HG03045 (cell line): ENCODE results near the gene DYRK1B.

Source experiments
- ATAC-seq: cut with Tn5 transposase; IDR thresholded peaks from one replicate; pipeline ENCODE4 v1.9.1; 2021; ENCODE audit warnings: mild to moderate bottlenecking, moderate library complexity; ENCODE audit not compliant: unreplicated experiment

The DYRK1B gene

GRCh38 chr19:39864118-39864517 lies 30.2 kb upstream of the DYRK1B start:
- ATAC-seq, result no peak

GRCh38 chr19:39858541-39858940 lies 24.6 kb upstream of the DYRK1B start:
- ATAC-seq, result no peak

GRCh38 chr19:39852882-39853281 lies 18.9 kb upstream of the DYRK1B start:
- no peak for ATAC-seq

GRCh38 chr19:39850892-39851291 lies 16.9 kb upstream of the DYRK1B start:
- ATAC-seq, result no peak

GRCh38 chr19:39848392-39848791 lies 14.4 kb upstream of the DYRK1B start:
- ATAC-seq, result no peak

- no peak for ATAC-seq
These were observed 13.6 kb upstream of the DYRK1B start for GRCh38 chr19:39847525-39847924.

GRCh38 chr19:39846678-39847486 lies 12.9 kb upstream of the DYRK1B start:
- no peak for ATAC-seq

- ATAC-seq, result peak; percentile 82
These were observed 12.1 kb upstream of the DYRK1B start, which contains the start of gene FBL for GRCh38 chr19:39845933-39846677. Gene FBL, minus strand, starts transcription at chr19:39846379. Its CDS starts 79 bp downstream, at chr19:39846300.

GRCh38 chr19:39845584-39845932 lies 11.6 kb upstream of the DYRK1B start:
- ATAC-seq, result no peak

GRCh38 chr19:39845172-39845571 lies 11.2 kb upstream of the DYRK1B start:
- no peak for ATAC-seq

- no peak for ATAC-seq
These were observed 10.2 kb upstream of the DYRK1B start for GRCh38 chr19:39843919-39844793.

- ATAC-seq, result no peak
These were observed 8.9 kb upstream of the DYRK1B start for GRCh38 chr19:39842693-39843435.

- no peak for ATAC-seq
These were observed 7.1 kb upstream of the DYRK1B start for GRCh38 chr19:39841041-39841440.

- ATAC-seq, result no peak
These were observed 6.5 kb upstream of the DYRK1B start for GRCh38 chr19:39840492-39840891.

GRCh38 chr19:39839678-39840327 lies 5.8 kb upstream of the DYRK1B start:
- ATAC-seq, result no peak

- ATAC-seq, result no peak
These were observed 4.6 kb upstream of the DYRK1B start for GRCh38 chr19:39838569-39838968.

- ATAC-seq, result no peak
These were observed 4.0 kb upstream of the DYRK1B start for GRCh38 chr19:39837978-39838377.

GRCh38 chr19:39834287-39834841 lies 402 bp upstream of the DYRK1B start:
- no peak for ATAC-seq

GRCh38 chr19:39833160-39833463 lies 850 bp downstream of the DYRK1B start:
- no peak for ATAC-seq
